ENCODE data around the gene ZNF407.

Gene ZNF407

GRCh38 chr18:75045272-75045671 is 447.6 kb downstream of the ZNF407 start:
- TF ChIP-seq GATA3 (IDR thresholded peaks at IDR 0.05; ENCODE audit: low read depth, low read length) = no peak
- TF ChIP-seq GATA2 (IDR thresholded peaks at IDR 0.05; ENCODE audit: low read depth, low read length) = no peak

- TF ChIP-seq GATA3 (IDR thresholded peaks at IDR 0.05; ENCODE audit: low read depth, low read length) (no peak), GATA2 (IDR thresholded peaks at IDR 0.05; ENCODE audit: low read depth, low read length) (no peak)
Measured at GRCh38 chr18:75047240-75047961, 449.7 kb downstream of the ZNF407 start.

GRCh38 chr18:75048776-75049454 is 451.2 kb downstream of the ZNF407 start:
- TF ChIP-seq GATA2 (IDR thresholded peaks at IDR 0.05; ENCODE audit: low read depth, low read length) = no peak
- no peak for TF ChIP-seq GATA3 (IDR thresholded peaks at IDR 0.05; ENCODE audit: low read depth, low read length)

GRCh38 chr18:75049455-75049789 is 451.8 kb downstream of the ZNF407 start:
- no peak for TF ChIP-seq GATA2 (IDR thresholded peaks at IDR 0.05; ENCODE audit: low read depth, low read length)
- no peak for TF ChIP-seq GATA3 (IDR thresholded peaks at IDR 0.05; ENCODE audit: low read depth, low read length)

GRCh38 chr18:75051757-75052156 is 454.1 kb downstream of the ZNF407 start:
- TF ChIP-seq GATA2 (IDR thresholded peaks at IDR 0.05; ENCODE audit: low read depth, low read length) (no peak), GATA3 (IDR thresholded peaks at IDR 0.05; ENCODE audit: low read depth, low read length) (no peak)

- TF ChIP-seq GATA2 (IDR thresholded peaks at IDR 0.05; ENCODE audit: low read depth, low read length) = no peak
- TF ChIP-seq GATA3 (IDR thresholded peaks at IDR 0.05; ENCODE audit: low read depth, low read length) = no peak
Measured at GRCh38 chr18:75052475-75052874, 454.8 kb downstream of the ZNF407 start.

- no peak for TF ChIP-seq GATA2 (IDR thresholded peaks at IDR 0.05; ENCODE audit: low read depth, low read length)
Measured at GRCh38 chr18:75053028-75053629, 455.5 kb downstream of the ZNF407 start.

- TF ChIP-seq GATA2 (IDR thresholded peaks at IDR 0.05; ENCODE audit: low read depth, low read length) = no peak
- TF ChIP-seq GATA3 (IDR thresholded peaks at IDR 0.05; ENCODE audit: low read depth, low read length) = no peak
Measured at GRCh38 chr18:75054046-75054445, 456.4 kb downstream of the ZNF407 start.

- TF ChIP-seq GATA3 (IDR thresholded peaks at IDR 0.05; ENCODE audit: low read depth, low read length) = no peak
- no peak for TF ChIP-seq GATA2 (IDR thresholded peaks at IDR 0.05; ENCODE audit: low read depth, low read length)
Measured at GRCh38 chr18:75054611-75055010, 456.9 kb downstream of the ZNF407 start.

GRCh38 chr18:75057169-75057960 is 459.7 kb downstream of the ZNF407 start:
- TF ChIP-seq GATA2 (IDR thresholded peaks at IDR 0.05; ENCODE audit: low read depth, low read length) (no peak), GATA3 (IDR thresholded peaks at IDR 0.05; ENCODE audit: low read depth, low read length) (no peak)

- no peak for TF ChIP-seq GATA2 (IDR thresholded peaks at IDR 0.05; ENCODE audit: low read depth, low read length)
- no peak for TF ChIP-seq GATA3 (IDR thresholded peaks at IDR 0.05; ENCODE audit: low read depth, low read length)
Measured at GRCh38 chr18:75060185-75060584, 462.5 kb downstream of the ZNF407 start.

GRCh38 chr18:75062297-75062886 is 464.7 kb downstream of the ZNF407 start:
- TF ChIP-seq GATA2 (IDR thresholded peaks at IDR 0.05; ENCODE audit: low read depth, low read length) (no peak), GATA3 (IDR thresholded peaks at IDR 0.05; ENCODE audit: low read depth, low read length) (no peak)

GRCh38 chr18:75063196-75063595 is 465.5 kb downstream of the ZNF407 start:
- no peak for TF ChIP-seq GATA3 (IDR thresholded peaks at IDR 0.05; ENCODE audit: low read depth, low read length)
- no peak for TF ChIP-seq GATA2 (IDR thresholded peaks at IDR 0.05; ENCODE audit: low read depth, low read length)

All from SH-SY5Y (cell line).